ENCODE data around the gene CD200R1L.
A peak's percentile ranks its signal among the peaks of the same experiment; 100 is the strongest.

DNA sequence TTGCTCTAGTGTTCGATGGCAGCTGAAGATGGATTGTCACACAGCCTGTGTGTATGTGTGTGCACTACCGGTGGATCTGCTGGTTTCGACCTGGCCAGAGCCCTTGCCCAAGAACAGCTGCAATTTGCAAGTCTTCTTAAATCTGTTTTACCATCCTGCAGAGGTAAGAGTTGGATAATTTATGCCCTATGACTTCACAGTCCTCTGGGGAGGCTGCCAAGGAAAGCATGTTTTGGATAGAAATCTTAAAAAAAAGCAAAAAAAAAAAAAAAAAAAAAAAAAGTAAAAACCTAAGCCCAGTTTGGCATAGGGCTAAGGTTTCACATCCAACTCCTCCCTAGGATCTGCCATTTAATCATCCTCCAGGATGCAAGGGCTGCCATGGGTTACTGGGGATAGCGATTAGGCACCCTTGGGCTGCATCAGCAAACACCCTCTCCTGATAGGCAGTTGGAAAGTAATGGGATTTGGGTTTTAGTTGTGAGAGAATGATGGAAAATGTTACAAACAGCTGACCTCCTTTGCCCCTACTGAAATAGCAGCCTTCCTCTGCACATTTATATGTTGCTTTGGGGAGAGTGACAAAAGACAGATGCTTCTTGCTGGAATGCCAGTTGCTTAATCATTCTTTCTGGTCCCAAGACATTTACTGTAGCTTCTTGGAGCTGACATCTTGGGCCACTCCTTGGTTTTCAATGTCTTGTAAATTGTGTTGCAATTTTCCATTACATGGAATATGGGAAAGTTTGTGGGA lies 35.4 kb downstream of the CD200R1L start:
- TF ChIP-seq, protein P1, sequence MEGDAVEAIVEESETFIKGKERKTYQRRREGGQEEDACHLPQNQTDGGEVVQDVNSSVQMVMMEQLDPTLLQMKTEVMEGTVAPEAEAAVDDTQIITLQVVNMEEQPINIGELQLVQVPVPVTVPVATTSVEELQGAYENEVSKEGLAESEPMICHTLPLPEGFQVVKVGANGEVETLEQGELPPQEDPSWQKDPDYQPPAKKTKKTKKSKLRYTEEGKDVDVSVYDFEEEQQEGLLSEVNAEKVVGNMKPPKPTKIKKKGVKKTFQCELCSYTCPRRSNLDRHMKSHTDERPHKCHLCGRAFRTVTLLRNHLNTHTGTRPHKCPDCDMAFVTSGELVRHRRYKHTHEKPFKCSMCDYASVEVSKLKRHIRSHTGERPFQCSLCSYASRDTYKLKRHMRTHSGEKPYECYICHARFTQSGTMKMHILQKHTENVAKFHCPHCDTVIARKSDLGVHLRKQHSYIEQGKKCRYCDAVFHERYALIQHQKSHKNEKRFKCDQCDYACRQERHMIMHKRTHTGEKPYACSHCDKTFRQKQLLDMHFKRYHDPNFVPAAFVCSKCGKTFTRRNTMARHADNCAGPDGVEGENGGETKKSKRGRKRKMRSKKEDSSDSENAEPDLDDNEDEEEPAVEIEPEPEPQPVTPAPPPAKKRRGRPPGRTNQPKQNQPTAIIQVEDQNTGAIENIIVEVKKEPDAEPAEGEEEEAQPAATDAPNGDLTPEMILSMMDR (IDR thresholded peaks at IDR 0.05 in 8 of 11, conservative IDR thresholded peaks at IDR 0.05 in 3 of 11) = no peak
- TF ChIP-seq POLR2AphosphoS5 (IDR thresholded peaks at IDR 0.05) (peak in 1 of 3 donors; percentile 47), POLR2A (IDR thresholded peaks at IDR 0.05) (no peak)

All from spleen (tissue), 7 donors.